Measurements from ENCODE around the gene LRRC8C.

LRRC8C gene

GRCh38 chr1:89723144-89723543, 90.2 kb downstream of the LRRC8C start:
- Histone ChIP-seq H3K79me1 (ENCODE audit: low read depth, low read length) (no peaks in the 10 kb centered on the region), H4K91ac (ENCODE audit: low read depth, low read length, poor library complexity) (no peak overlapping the region), H2AFZ (ENCODE audit: low read length) (no peak overlapping the region), H3K4me3 (ENCODE audit: low read length in 2 of 2) (no peak overlapping the region), H3K14ac (ENCODE audit: low read length) (no peak overlapping the region), H3K36me3 (replicated peaks in 1 of 2; ENCODE audit: control insufficient read depth in 2 of 2, insufficient read depth in 2 of 2, low read length in 2 of 2) (no peaks in the 10 kb centered on the region), H3K4me1 (ENCODE audit: control insufficient read depth in 2 of 2, insufficient read depth in 1 of 2, low read depth in 1 of 2, low read length in 2 of 2) (peaks cover 0 to 4% of the 10 kb centered on the region in 2 donors), H3K9ac (ENCODE audit: low read depth, low read length, poor library complexity) (no peak overlapping the region), H3K4ac (ENCODE audit: low read length) (no peak overlapping the region), H2BK5ac (ENCODE audit: low read length) (no peak overlapping the region), H4K8ac (ENCODE audit: low read depth, low read length) (no peak overlapping the region), H3K23ac (ENCODE audit: low read depth, low read length, poor library complexity) (no peak overlapping the region), H2BK120ac (ENCODE audit: low read depth, low read length) (no peak overlapping the region), H3K9me3 (replicated peaks in 1 of 2; ENCODE audit: control insufficient read depth in 2 of 2, insufficient read depth in 1 of 2, low read depth in 1 of 2, low read length in 2 of 2) (no peaks in the 10 kb centered on the region), H3K27ac (replicated peaks; ENCODE audit: low read length) (no peak overlapping the region), H3K18ac (ENCODE audit: low read length) (no peak overlapping the region), H3K4me2 (ENCODE audit: insufficient read depth, low read length, poor library complexity, severe bottlenecking) (no peak overlapping the region), H3K27me3 (ENCODE audit: control insufficient read depth in 3 of 3, insufficient read depth in 3 of 3, low read depth in 1 of 3, low read length in 3 of 3) (no peaks in the 10 kb centered on the region), H2BK12ac (ENCODE audit: low read length) (no peak overlapping the region), H2BK15ac (ENCODE audit: low read length) (no peak overlapping the region), H2AK5ac (ENCODE audit: low read depth, low read length) (no peak overlapping the region)
- WGBS, 2 donors (ENCODE audit: extremely low coverage in 2 of 2, insufficient read length in 2 of 2, insufficient replicate concordance in 1 of 2) = no CpG with 5 or more reads among the region's 2 CpGs
- DNase-seq (ENCODE audit: low spot score) = no peak

- no peak overlapping the region for H2BK5ac ChIP-seq (ENCODE audit: low read length)
- WGBS, 2 donors (ENCODE audit: extremely low coverage in 2 of 2, insufficient read length in 2 of 2, insufficient replicate concordance in 1 of 2) = no CpG with 5 or more reads among the region's 6 CpGs
Measured at GRCh38 chr1:89723863-89724262, 90.9 kb downstream of the LRRC8C start.

GRCh38 chr1:89724369-89725010, 91.6 kb downstream of the LRRC8C start:
- Histone ChIP-seq H3K27me3 (ENCODE audit: control insufficient read depth in 3 of 3, insufficient read depth in 3 of 3, low read depth in 1 of 3, low read length in 3 of 3) (no peaks in the 10 kb centered on the region), H3K27ac (replicated peaks; ENCODE audit: low read length) (no peak overlapping the region), H3K4ac (ENCODE audit: low read length) (no peak overlapping the region), H2BK12ac (ENCODE audit: low read length) (no peak overlapping the region), H2BK5ac (ENCODE audit: low read length) (no peak overlapping the region), H3K4me2 (ENCODE audit: insufficient read depth, low read length, poor library complexity, severe bottlenecking) (no peak overlapping the region), H2BK15ac (ENCODE audit: low read length) (no peak overlapping the region), H3K36me3 (replicated peaks in 1 of 2; ENCODE audit: control insufficient read depth in 2 of 2, insufficient read depth in 2 of 2, low read length in 2 of 2) (no peaks in the 10 kb centered on the region), H3K23ac (ENCODE audit: low read depth, low read length, poor library complexity) (no peak overlapping the region), H3K18ac (ENCODE audit: low read length) (no peak overlapping the region), H2BK120ac (ENCODE audit: low read depth, low read length) (no peak overlapping the region), H2AFZ (ENCODE audit: low read length) (no peak overlapping the region), H3K9me3 (replicated peaks in 1 of 2; ENCODE audit: control insufficient read depth in 2 of 2, insufficient read depth in 1 of 2, low read depth in 1 of 2, low read length in 2 of 2) (no peaks in the 10 kb centered on the region), H3K14ac (ENCODE audit: low read length) (no peak overlapping the region), H3K9ac (ENCODE audit: low read depth, low read length, poor library complexity) (no peak overlapping the region), H4K91ac (ENCODE audit: low read depth, low read length, poor library complexity) (no peak overlapping the region), H4K8ac (ENCODE audit: low read depth, low read length) (no peak overlapping the region), H2AK5ac (ENCODE audit: low read depth, low read length) (no peak overlapping the region), H3K4me3 (ENCODE audit: low read length in 2 of 2) (no peak overlapping the region), H3K4me1 (ENCODE audit: control insufficient read depth in 2 of 2, insufficient read depth in 1 of 2, low read depth in 1 of 2, low read length in 2 of 2) (peaks cover 0 to 4% of the 10 kb centered on the region in 2 donors), H3K79me1 (ENCODE audit: low read depth, low read length) (no peaks in the 10 kb centered on the region)
- WGBS, 2 donors (ENCODE audit: extremely low coverage in 2 of 2, insufficient read length in 2 of 2, insufficient replicate concordance in 1 of 2) = no CpG with 5 or more reads among the region's 3 CpGs
- DNase-seq (ENCODE audit: low spot score) = no peak

More at GRCh38 chr1:89723863-89724262, 90.9 kb downstream of the LRRC8C start:
- H3K9me3 ChIP-seq (replicated peaks in 1 of 2; ENCODE audit: control insufficient read depth in 2 of 2, insufficient read depth in 1 of 2, low read depth in 1 of 2, low read length in 2 of 2) = no peaks in the 10 kb centered on the region
- H3K4ac ChIP-seq (ENCODE audit: low read length) = no peak overlapping the region
- no peak overlapping the region for H3K9ac ChIP-seq (ENCODE audit: low read depth, low read length, poor library complexity)
- H2BK12ac ChIP-seq (ENCODE audit: low read length) = no peak overlapping the region
- no peak overlapping the region for H3K4me2 ChIP-seq (ENCODE audit: insufficient read depth, low read length, poor library complexity, severe bottlenecking)
- H2AFZ ChIP-seq (ENCODE audit: low read length) = no peak overlapping the region
- no peaks in the 10 kb centered on the region for H3K36me3 ChIP-seq (replicated peaks in 1 of 2; ENCODE audit: control insufficient read depth in 2 of 2, insufficient read depth in 2 of 2, low read length in 2 of 2)
- no peak overlapping the region for H4K91ac ChIP-seq (ENCODE audit: low read depth, low read length, poor library complexity)
- no peaks in the 10 kb centered on the region for H3K27me3 ChIP-seq (ENCODE audit: control insufficient read depth in 3 of 3, insufficient read depth in 3 of 3, low read depth in 1 of 3, low read length in 3 of 3)
- no peak overlapping the region for H2AK5ac ChIP-seq (ENCODE audit: low read depth, low read length)
- H2BK15ac ChIP-seq (ENCODE audit: low read length) = no peak overlapping the region
- H3K27ac ChIP-seq (replicated peaks; ENCODE audit: low read length) = no peak overlapping the region
- H3K4me1 ChIP-seq (ENCODE audit: control insufficient read depth in 2 of 2, insufficient read depth in 1 of 2, low read depth in 1 of 2, low read length in 2 of 2) = peaks cover 0 to 4% of the 10 kb centered on the region in 2 donors
- DNase-seq (ENCODE audit: low spot score) = no peak
- H3K79me1 ChIP-seq (ENCODE audit: low read depth, low read length) = no peaks in the 10 kb centered on the region
- H3K14ac ChIP-seq (ENCODE audit: low read length) = no peak overlapping the region
- H2BK120ac ChIP-seq (ENCODE audit: low read depth, low read length) = no peak overlapping the region
- H4K8ac ChIP-seq (ENCODE audit: low read depth, low read length) = no peak overlapping the region
- H3K4me3 ChIP-seq (ENCODE audit: low read length in 2 of 2) = no peak overlapping the region
- H3K23ac ChIP-seq (ENCODE audit: low read depth, low read length, poor library complexity) = no peak overlapping the region
- H3K18ac ChIP-seq (ENCODE audit: low read length) = no peak overlapping the region

GRCh38 chr1:89725011-89725370, 92.1 kb downstream of the LRRC8C start:
- no CpG with 5 or more reads among the region's 4 CpGs for WGBS, 2 donors (ENCODE audit: extremely low coverage in 2 of 2, insufficient read length in 2 of 2, insufficient replicate concordance in 1 of 2)
- H3K9ac ChIP-seq (ENCODE audit: low read depth, low read length, poor library complexity) = no peak overlapping the region
- no peak overlapping the region for H2BK12ac ChIP-seq (ENCODE audit: low read length)
- no peak overlapping the region for H3K27ac ChIP-seq (replicated peaks; ENCODE audit: low read length)
- H3K18ac ChIP-seq (ENCODE audit: low read length) = no peak overlapping the region
- no peak overlapping the region for H4K91ac ChIP-seq (ENCODE audit: low read depth, low read length, poor library complexity)
- no peaks in the 10 kb centered on the region for H3K79me1 ChIP-seq (ENCODE audit: low read depth, low read length)
- H3K4ac ChIP-seq (ENCODE audit: low read length) = no peak overlapping the region
- no peak overlapping the region for H3K4me3 ChIP-seq (ENCODE audit: low read length in 2 of 2)
- H3K23ac ChIP-seq (ENCODE audit: low read depth, low read length, poor library complexity) = no peak overlapping the region
- no peak overlapping the region for H2AFZ ChIP-seq (ENCODE audit: low read length)
- no peak overlapping the region for H2AK5ac ChIP-seq (ENCODE audit: low read depth, low read length)
- H3K14ac ChIP-seq (ENCODE audit: low read length) = no peak overlapping the region
- H3K9me3 ChIP-seq (replicated peaks in 1 of 2; ENCODE audit: control insufficient read depth in 2 of 2, insufficient read depth in 1 of 2, low read depth in 1 of 2, low read length in 2 of 2) = no peaks in the 10 kb centered on the region
- no peak for DNase-seq (ENCODE audit: low spot score)
- H2BK120ac ChIP-seq (ENCODE audit: low read depth, low read length) = no peak overlapping the region
- H3K36me3 ChIP-seq (replicated peaks in 1 of 2; ENCODE audit: control insufficient read depth in 2 of 2, insufficient read depth in 2 of 2, low read length in 2 of 2) = no peaks in the 10 kb centered on the region
- H4K8ac ChIP-seq (ENCODE audit: low read depth, low read length) = no peak overlapping the region
- H3K27me3 ChIP-seq (ENCODE audit: control insufficient read depth in 3 of 3, insufficient read depth in 3 of 3, low read depth in 1 of 3, low read length in 3 of 3) = no peaks in the 10 kb centered on the region
- H3K4me2 ChIP-seq (ENCODE audit: insufficient read depth, low read length, poor library complexity, severe bottlenecking) = no peak overlapping the region
- no peak overlapping the region for H2BK5ac ChIP-seq (ENCODE audit: low read length)
- H2BK15ac ChIP-seq (ENCODE audit: low read length) = no peak overlapping the region
- peaks cover 0 to 1% of the 10 kb centered on the region in 2 donors for H3K4me1 ChIP-seq (ENCODE audit: control insufficient read depth in 2 of 2, insufficient read depth in 1 of 2, low read depth in 1 of 2, low read length in 2 of 2)

All from neuronal stem cell (in vitro differentiated cells).